GM21367 (cell line): ENCODE data around the gene ADAM22.

Experiments used
- ATAC-seq: cut with Tn5 transposase; IDR thresholded peaks from one replicate; pipeline ENCODE4 v1.9.1; 2021; ENCODE audit not compliant: unreplicated experiment

ADAM22 gene

GRCh38 chr7:88034083-88034695, 100.1 kb downstream of the ADAM22 start:
- ATAC-seq: no peak

- no peak for ATAC-seq
Observed at GRCh38 chr7:88037050-88037449, 103.0 kb downstream of the ADAM22 start.

DNA sequence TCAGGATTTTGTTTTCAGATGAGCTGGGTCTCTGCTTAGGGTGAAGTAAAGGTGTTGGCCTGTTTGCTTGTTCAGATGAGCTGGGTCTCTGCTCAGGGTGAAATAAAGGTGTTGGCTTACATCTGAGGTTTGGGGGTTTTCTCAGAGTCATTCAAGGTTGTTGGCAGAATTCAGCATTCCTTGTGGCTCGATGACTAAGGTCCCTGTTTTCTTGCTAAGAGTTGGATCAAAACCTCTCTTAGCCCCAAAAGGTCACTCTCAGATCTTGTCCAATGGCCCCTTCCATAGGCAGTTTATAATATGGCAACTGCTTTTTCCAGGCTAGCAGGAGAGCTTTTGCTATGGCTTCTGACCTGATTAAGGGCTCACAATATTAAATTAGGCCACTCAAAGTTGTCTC, 106.6 kb downstream of the ADAM22 start:
- no peak for ATAC-seq

DNA sequence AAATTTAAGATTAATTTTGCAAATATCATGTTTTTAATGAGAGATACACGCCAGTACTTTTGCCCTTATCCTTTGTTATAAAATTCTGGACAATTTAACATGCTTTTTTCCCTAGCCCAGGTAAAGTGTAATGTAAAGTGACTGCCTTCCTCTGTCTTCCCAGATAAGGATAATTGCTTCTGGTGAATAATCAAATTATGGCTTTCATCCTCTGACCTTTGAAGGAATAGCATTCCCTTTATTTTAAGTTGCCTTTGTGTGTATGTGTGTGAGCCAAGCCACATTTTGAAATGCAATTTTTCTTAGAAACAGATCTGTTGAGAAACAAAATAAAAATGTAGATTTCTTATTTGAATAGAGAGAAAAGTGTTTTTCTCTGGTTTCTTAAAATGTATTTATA, 107.5 kb downstream of the ADAM22 start:
- ATAC-seq: no peak

DNA sequence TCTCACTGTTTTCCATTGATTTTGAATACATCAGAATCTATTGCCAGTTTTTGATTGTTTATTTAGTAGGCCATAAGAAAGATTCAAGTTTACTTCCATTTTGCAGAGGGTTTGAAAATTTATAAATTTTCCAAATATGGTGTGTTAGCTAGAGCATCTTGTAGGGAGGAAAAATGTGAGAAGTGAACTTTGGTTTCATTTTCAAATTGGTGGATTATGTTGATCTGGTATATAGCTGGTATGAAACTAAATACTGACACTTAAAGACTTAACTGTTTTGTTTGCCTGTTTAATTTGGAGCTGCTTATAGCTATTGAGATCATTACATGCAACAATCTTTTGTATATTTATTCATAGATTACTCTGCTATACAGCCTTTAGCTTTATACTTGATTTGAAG, 108.1 kb downstream of the ADAM22 start:
- ATAC-seq: peak; percentile 37

- no peak for ATAC-seq
Observed at GRCh38 chr7:88042803-88043202, 108.8 kb downstream of the ADAM22 start.

- ATAC-seq: no peak
Observed at GRCh38 chr7:88044069-88044468, 110.0 kb downstream of the ADAM22 start.

DNA sequence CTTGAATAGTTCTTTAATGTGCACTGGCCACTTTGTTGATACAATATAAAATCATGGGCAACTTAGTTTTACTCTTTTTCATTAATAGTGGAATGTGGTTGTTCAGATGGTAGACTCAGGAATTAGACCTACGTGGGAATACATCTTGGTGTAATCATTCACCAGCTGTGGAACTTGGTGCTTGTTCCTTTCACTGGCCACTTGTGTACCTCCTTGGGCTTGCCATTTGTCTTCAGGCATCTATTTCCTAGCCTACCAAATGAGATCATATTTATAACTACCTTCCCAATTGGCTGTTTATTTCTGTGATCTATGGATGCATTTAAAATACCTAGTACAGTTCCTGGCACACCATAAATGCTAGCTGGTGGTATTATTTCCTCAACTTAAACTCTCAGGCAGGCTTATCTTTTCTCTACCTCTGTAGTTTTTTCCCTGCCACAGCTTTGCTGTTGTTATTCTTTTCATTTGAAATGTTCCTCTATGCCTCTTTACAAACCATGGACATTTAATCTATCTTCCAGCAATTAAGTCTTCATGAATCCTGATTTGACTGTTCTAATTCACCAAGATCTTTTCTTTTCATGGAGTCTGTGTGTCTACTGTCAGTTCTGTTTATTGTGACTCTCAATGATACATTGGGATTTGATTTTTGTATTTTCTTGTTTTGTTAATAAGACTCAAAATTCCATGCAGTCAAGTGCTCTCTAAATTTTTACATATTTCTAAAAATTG, 113.0 kb downstream of the ADAM22 start:
- no peak for ATAC-seq

DNA sequence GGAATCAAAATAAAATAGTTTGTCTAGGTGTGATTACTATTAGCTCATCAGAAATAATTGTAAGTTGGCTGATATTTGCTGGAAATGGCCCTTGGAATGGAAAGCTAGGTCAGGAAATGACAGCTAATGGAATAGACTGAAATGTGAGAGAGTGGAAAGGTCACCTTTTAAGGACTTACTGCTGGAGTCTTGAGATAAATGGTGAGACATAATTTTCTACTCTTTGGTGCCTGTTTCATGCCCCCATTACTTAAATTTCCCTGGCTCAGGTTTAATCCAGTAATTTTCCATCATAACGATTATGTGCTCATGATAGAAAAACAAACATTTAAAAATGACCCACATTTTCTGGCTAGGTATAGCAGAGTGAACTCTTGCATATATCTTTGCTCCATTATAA, 123.6 kb downstream of the ADAM22 start:
- ATAC-seq: no peak

DNA sequence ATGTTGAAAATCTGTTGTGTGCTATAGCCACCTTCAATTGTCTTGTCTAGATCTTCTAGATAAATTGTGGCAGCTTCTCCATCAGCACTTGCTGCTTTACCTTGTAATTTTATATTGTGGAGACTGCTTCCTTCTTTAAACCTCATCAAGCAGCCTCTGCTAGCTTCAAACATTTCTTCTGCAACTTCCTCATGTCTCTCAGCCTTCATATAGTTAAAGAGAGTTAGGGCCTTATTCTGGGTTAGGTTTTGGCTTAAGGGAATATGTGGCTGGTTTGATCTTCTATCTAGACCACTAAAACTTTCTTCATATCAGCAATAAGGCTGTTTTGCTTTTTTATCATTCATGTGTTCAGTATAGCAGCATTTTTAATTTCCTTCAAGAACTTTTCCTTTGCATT, 128.2 kb downstream of the ADAM22 start:
- no peak for ATAC-seq

- ATAC-seq: no peak
Observed at GRCh38 chr7:88069093-88069492, 135.0 kb downstream of the ADAM22 start.

- ATAC-seq: peak; percentile 78
Observed at GRCh38 chr7:88071994-88072714, 138.1 kb downstream of the ADAM22 start.

GRCh38 chr7:88072715-88073055, 138.6 kb downstream of the ADAM22 start:
- ATAC-seq: no peak

- no peak for ATAC-seq
Observed at GRCh38 chr7:88073626-88074025, 139.6 kb downstream of the ADAM22 start.

- ATAC-seq: no peak
Observed at GRCh38 chr7:88075216-88075615, 141.2 kb downstream of the ADAM22 start.

DNA sequence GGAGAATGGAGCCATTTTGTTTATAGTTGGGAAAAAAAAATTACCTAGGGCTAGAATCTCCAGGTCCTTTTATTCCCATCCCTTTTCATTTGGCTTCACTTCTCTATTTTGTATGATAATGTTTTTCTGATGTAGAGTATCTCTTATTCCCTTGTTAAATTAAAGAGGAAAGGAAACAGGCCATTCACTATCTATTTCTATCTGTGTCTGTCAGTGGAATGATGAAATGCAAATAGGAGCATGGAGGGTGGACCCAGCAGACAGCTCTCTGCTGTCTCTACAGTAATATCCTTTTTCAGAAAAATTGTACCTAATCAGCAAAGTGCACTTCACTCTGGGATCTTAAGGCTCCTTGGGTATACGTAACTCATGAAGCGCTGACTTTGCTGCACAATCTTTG, 149.8 kb downstream of the ADAM22 start:
- no peak for ATAC-seq

- ATAC-seq: no peak
Observed at GRCh38 chr7:88089561-88089960, 155.5 kb downstream of the ADAM22 start.

DNA sequence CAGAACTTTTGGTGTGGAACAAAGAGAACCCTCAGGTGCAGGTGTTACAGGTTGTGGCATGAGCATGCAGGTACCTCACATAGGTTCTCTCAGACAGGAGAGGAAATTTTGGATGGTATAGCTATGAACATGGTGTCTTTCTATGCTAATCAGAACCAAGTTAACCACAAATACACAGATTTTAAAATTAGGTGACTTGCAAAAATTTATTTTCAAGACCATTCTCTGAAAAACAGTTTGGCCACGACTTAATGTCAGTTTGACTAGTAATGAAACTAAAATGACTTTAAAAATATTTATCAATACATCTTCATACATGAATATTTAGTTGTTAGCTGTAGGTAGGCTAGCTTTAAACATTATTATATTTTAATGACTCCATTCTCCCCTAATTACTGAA, 156.2 kb downstream of the ADAM22 start:
- no peak for ATAC-seq

DNA sequence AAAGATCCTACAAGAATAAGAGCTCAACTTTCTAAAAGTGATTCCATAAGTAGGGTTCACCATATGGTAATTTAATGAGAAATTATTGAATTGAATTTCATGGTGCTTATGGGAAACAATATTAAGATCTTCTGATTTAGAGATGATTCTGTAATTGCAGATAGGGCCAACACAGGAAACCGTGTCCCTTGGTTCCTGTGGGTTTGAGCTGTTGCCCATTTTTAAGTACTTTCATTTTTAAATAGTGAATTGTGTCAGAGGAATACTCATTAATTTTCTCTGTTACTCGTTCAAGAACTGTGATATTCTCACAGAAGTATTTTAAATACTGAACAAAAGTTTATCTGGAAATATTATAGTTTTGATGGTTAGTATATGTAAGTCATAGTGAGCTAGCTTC, 156.6 kb downstream of the ADAM22 start:
- peak; percentile 58 for ATAC-seq

DNA sequence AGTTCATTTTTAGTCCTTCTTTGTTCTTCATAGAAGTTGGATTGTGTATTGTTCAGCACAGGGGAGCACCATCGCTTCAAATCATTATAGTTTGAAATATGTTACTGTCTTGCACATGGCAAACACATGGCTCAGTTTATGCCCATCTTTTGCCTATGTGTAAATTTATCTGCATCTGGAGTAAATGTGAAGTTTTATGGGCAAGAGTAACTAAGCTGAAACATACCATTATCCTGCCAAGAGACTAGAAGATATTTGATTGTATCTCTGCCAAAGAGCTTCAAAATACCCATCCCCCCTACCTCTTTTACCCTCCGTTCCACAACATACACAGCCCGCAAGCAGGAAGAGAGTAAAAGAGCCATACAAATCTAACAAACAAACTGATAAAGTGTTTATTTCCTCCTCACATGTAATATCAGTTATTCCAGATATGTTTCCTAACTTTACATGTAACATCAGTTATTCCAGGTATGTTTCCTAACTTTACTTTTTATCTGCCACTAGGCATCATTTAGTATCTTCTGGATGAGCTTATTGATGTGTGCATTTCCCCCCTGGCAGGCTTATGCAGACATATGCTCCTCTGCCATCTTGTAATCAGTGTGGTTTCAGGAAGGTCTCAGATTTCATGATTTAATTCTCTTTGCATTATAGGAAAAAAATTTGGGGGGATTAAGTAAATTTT, 158.1 kb downstream of the ADAM22 start:
- no peak for ATAC-seq

DNA sequence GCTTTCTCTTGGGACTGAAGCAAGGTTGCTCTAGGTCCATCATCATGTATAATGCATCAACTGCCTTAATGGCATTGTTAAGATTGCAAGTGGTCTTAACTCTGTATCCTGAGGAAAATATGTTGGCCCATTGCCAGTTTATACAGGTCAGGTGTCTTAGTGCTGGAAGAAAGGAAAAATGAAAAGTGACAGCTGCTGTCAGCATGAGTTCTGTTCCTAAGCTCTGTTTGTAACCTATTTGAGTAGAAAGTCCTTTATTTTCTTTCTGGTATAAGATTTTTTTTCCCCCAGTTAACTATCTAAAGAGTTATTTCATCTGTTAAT, 158.6 kb downstream of the ADAM22 start:
- ATAC-seq: no peak

DNA sequence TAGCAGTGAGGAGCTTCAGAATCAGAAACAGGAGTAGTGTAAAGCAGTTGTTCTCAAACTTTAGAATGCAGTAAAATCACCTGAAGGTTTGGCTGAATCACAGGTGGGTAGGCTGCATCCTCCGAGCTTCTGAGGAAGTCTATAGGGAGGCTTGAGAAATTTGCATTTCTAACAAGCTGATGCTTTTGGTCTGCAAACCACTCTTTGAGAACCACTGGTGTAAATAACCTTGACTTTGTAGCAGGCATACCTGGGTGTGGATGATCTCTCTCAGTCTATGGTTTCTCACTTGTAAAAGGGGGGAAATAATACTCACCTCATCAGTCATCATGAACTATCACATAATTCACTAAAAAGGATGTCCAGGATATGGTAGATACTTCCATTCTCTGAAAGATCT, 167.7 kb downstream of the ADAM22 start:
- peak; percentile 62 for ATAC-seq
